K562 (cell line): ENCODE data around the gene SYNE1. TPM values are rescaled to one million over a fixed set of nuclear protein-coding genes. Genes with fewer than 3 reads are reported as not detected.

ENCODE experiments used
- ATAC-seq: fragments of 200-7000 bp; cut with Tn5 transposase; 3 replicates; pipeline ENCODE4 v1.9.1; 2020; ENCODE audit warnings: moderate library complexity
- BruUV-seq: library from RNA; stranded (reverse); fragments of 400-500 nt; replicated peaks from 2 replicates; lab custom pipeline; 2021; lab: Mats Ljungman, UMichigan
- CTCF ChIA-PET: fragments of 300-600 bp; formaldehyde crosslinking; extraction: SDS; loops from one replicate; lab custom pipeline; 2021; ENCODE audit warnings: low intra/inter-chr PET ratio; lab: Yijun Ruan, JAX
- POLR2A ChIA-PET: fragments of 300-600, 350-650 bp; sonication (Branson Sonifier 250); formaldehyde crosslinking; extraction: SDS; loops from one replicate; lab custom pipeline; 2021; ENCODE audit warnings: antibody characterized with exemption, inconsistent platforms; lab: Yijun Ruan, JAX
- DNase-seq, 4 experiments: peaks; one replicate each; pipeline versions ENCODE4 v3.0.0 to v3.0.0-alpha.2; 2011 to 2018; ENCODE audit warnings: low spot score in 3 of 4, mixed read lengths in 3 of 4; ENCODE audit errors: extremely low read depth in 1 of 4
- FAIRE-seq: peaks from 2 replicates; lab custom pipeline; 2011; peaks lifted over from hg19 to GRCh38; lab: Jason Lieb, UNC
- H2AFZ ChIP-seq: 2 replicates; pipeline ENCODE4 v1.6.0; 2011; ENCODE audit warnings: low read depth, low read length, control low read depth, inconsistent platforms
- H3K27ac ChIP-seq: fragments of 200-600 bp; 3 replicates; pipeline ENCODE4 v1.8.0; 2011; ENCODE audit warnings: low read depth, mild to moderate bottlenecking, control low read depth, inconsistent platforms, low read length, moderate library complexity, mixed read lengths; ENCODE audit errors: extremely low read depth
- H3K27me3 ChIP-seq, 2 experiments: fragments of 300-600 bp in 1 of 2; 2 replicates in 1 of 2; 3 replicates in 1 of 2; pipeline versions ENCODE4 v1.6.0 to v1.8.0; 2011; ENCODE audit warnings: inconsistent platforms in 2 of 2, low read length in 2 of 2, mild to moderate bottlenecking in 1 of 2, mixed read lengths in 1 of 2, moderate library complexity in 1 of 2; ENCODE audit not compliant: control insufficient read depth in 2 of 2, insufficient read depth in 2 of 2
- H3K36me3 ChIP-seq: fragments of 300-600 bp; 3 replicates; pipeline ENCODE4 v1.8.0; 2011; ENCODE audit warnings: mild to moderate bottlenecking, low read length, inconsistent platforms; ENCODE audit not compliant: control insufficient read depth, insufficient read depth
- H3K4me1 ChIP-seq, 2 experiments: fragments of 200-600 bp in 1 of 2; replicated peaks in 1 of 2; 2 replicates in 1 of 2; 3 replicates in 1 of 2; pipeline versions ENCODE4 v1.5.1 to v1.8.0; 2011; ENCODE audit warnings: inconsistent platforms in 2 of 2, low read length in 2 of 2, mild to moderate bottlenecking in 1 of 2, mixed read lengths in 1 of 2, moderate library complexity in 1 of 2; ENCODE audit not compliant: control insufficient read depth in 2 of 2, insufficient read depth in 2 of 2
- H3K4me2 ChIP-seq: 2 replicates; pipeline ENCODE4 v1.6.1; 2011; ENCODE audit warnings: low read length, control low read depth, inconsistent platforms, mixed read lengths; ENCODE audit not compliant: insufficient read depth
- H3K4me3 ChIP-seq: fragments of 200-600 bp; sonication (generic), shearing (Covaris generic); 2 replicates; pipeline ENCODE4 v1.5.1; 2016; ENCODE audit warnings: control low read depth, inconsistent platforms
- H3K79me2 ChIP-seq: fragments of 200-600 bp; 3 replicates; pipeline ENCODE4 v1.8.0; 2011; ENCODE audit warnings: low read length, inconsistent platforms; ENCODE audit not compliant: control insufficient read depth, insufficient read depth
- H3K9ac ChIP-seq, 2 experiments: 2 replicates each; pipeline versions ENCODE4 v1.6.0 to v1.6.1; 2011; ENCODE audit warnings: low read depth in 2 of 2, low read length in 2 of 2, control low read depth in 1 of 2, inconsistent platforms in 1 of 2, mild to moderate bottlenecking in 1 of 2, mixed read lengths in 1 of 2; ENCODE audit not compliant: insufficient read depth in 1 of 2
- H3K9me1 ChIP-seq: one replicate; pipeline ENCODE4 v1.6.0; 2011; ENCODE audit warnings: inconsistent platforms, mild to moderate bottlenecking, low read length, moderate library complexity; ENCODE audit not compliant: control insufficient read depth, insufficient read depth
- H3K9me3 ChIP-seq: replicated peaks from 2 replicates; pipeline ENCODE4 v1.5.1; 2011; ENCODE audit warnings: low read depth, low read length, inconsistent platforms; ENCODE audit not compliant: control insufficient read depth, insufficient read depth
- H4K20me1 ChIP-seq: replicated peaks from 2 replicates; pipeline ENCODE4 v1.6.1; 2011; ENCODE audit warnings: low read length, inconsistent platforms, mixed read lengths; ENCODE audit not compliant: control insufficient read depth, insufficient read depth
- CBFB ChIP-seq: sonication (generic); formaldehyde crosslinking; IDR thresholded peaks from 2 replicates; pipeline ENCODE4 v1.4.0; 2020; ENCODE audit warnings: mild to moderate bottlenecking, missing genetic modification reagents
- KDM2B ChIP-seq: fragments of 250-450 bp; sonication (Bioruptor Pico); IDR thresholded peaks from 2 replicates; pipeline ENCODE4 v1.8.0; 2021; ENCODE audit warnings: mild to moderate bottlenecking, moderate library complexity
- NCOA2 ChIP-seq, 2 experiments: fragments of 450-650 bp; IDR thresholded peaks; 2 replicates each; pipeline ENCODE4 v1.6.1; 2018; ENCODE audit warnings: mild to moderate bottlenecking in 2 of 2, moderate library complexity in 1 of 2; ENCODE audit not compliant: partially characterized antibody in 2 of 2
- SPI1 ChIP-seq: IDR thresholded peaks from 2 replicates; pipeline ENCODE4 v1.6.1; 2011; ENCODE audit warnings: low read depth, low read length, control low read depth, borderline replicate concordance
- TAF1 ChIP-seq: IDR thresholded peaks from 2 replicates; pipeline ENCODE4 v1.6.1; 2011; ENCODE audit warnings: mild to moderate bottlenecking, low read length, moderate library complexity; ENCODE audit not compliant: insufficient read depth, control insufficient read depth, severe bottlenecking; ENCODE audit errors: extremely low read depth
- YBX1 ChIP-seq: fragments of 450-650 bp; IDR thresholded peaks from 2 replicates; pipeline ENCODE4 v1.7.1; 2016; ENCODE audit warnings: mild to moderate bottlenecking
- ZNF324 ChIP-seq: fragments of 250-450 bp; sonication (Bioruptor Pico); IDR thresholded peaks from 2 replicates; pipeline ENCODE4 v1.4.0; 2020; ENCODE audit warnings: mild to moderate bottlenecking
- ZNF407 ChIP-seq: fragments of 450-650 bp; IDR thresholded peaks from 2 replicates; pipeline ENCODE4 v1.6.1; 2016; ENCODE audit warnings: low read depth
- ZNF589 ChIP-seq: fragments of 200-800 bp; sonication (Bioruptor generic); IDR thresholded peaks from 2 replicates; pipeline ENCODE4 v1.6.1; 2016; ENCODE audit warnings: low read depth, missing genetic modification characterization, missing compliant biosample characterization
- WGBS: fragments of 100-300 bp; shearing (Covaris generic); methylation state at CpG from one replicate; pipeline ENCODE4 v1.1.6; 2016; ENCODE audit warnings: low coverage, mixed read lengths; ENCODE audit not compliant: insufficient coverage; ENCODE audit errors: missing lambda C conversion rate; 5-methylcytosine and 5-hydroxymethylcytosine counted together
- in situ Hi-C: fragments of 300-500 bp; cut with MboI; formaldehyde crosslinking; loops from 4 replicates; pipeline ENCODE4 v1.15.0; 2018; ENCODE audit warnings: inconsistent platforms, mixed read lengths
- intact Hi-C: fragments of 100-400 bp; cut with micrococcal nuclease; formaldehyde crosslinking; loops from 2 replicates; pipeline ENCODE4 v1.14.2; 2022
- polyA plus RNA-seq, 8 experiments: library from polyadenylated mRNA; depleted of rRNA in 4 of 8; stranded (reverse) in 5 of 8; unstranded in 3 of 8; fragments of >200 nt; fragmentation: Nextera tagmentation in 2 of 8; fragmentation: Illumina TruSeq in 1 of 8; extraction: Ambion mirVana in 2 of 8; extraction: Trizol in 1 of 8; gene quantifications; 2 replicates each; pipeline versions ENCODE4 v1.2.1 to v1.2.3, GENCODE V29; 2011 to 2014; ENCODE audit warnings: inconsistent platforms in 1 of 8, missing spikeins in 1 of 8
- total RNA-seq, 7 experiments: library from RNA; depleted of rRNA in 6 of 7; stranded (reverse); fragments of >200 nt in 6 of 7; fragmentation: Illumina TruSeq in 2 of 7; extraction: Trizol in 2 of 7; gene quantifications; 2 replicates each; pipeline versions ENCODE4 v1.2.1 to v1.2.3, GENCODE V29; 2011 to 2021; ENCODE audit warnings: low replicate concordance in 1 of 7
- TF ChIP-seq, protein P1 (sequence below), 2 experiments: IDR thresholded peaks; 2 replicates each; pipeline ENCODE4 v1.6.1; 2011; ENCODE audit warnings: borderline replicate concordance in 1 of 2, control low read depth in 1 of 2, low read depth in 1 of 2, low read length in 1 of 2, mild to moderate bottlenecking in 1 of 2, mixed read lengths in 1 of 2, moderate library complexity in 1 of 2; ENCODE audit not compliant: insufficient read depth in 1 of 2, insufficient read length in 1 of 2, poor library complexity in 1 of 2, severe bottlenecking in 1 of 2; ENCODE audit errors: extremely low read depth in 1 of 2
- TF ChIP-seq, protein P2 (sequence below): fragments of 250-450 bp; sonication (Bioruptor Pico); IDR thresholded peaks from 2 replicates; pipeline ENCODE4 v1.5.0; 2021

SYNE1 gene
- total and polyA plus RNA-seq, 9 of the 15 experiments (the other 6 are each of a cell fraction or from before 2014, with no cell fraction given): under 0.01 to 0.42 (median 0.08) TPM; not detected in 1

DNA sequence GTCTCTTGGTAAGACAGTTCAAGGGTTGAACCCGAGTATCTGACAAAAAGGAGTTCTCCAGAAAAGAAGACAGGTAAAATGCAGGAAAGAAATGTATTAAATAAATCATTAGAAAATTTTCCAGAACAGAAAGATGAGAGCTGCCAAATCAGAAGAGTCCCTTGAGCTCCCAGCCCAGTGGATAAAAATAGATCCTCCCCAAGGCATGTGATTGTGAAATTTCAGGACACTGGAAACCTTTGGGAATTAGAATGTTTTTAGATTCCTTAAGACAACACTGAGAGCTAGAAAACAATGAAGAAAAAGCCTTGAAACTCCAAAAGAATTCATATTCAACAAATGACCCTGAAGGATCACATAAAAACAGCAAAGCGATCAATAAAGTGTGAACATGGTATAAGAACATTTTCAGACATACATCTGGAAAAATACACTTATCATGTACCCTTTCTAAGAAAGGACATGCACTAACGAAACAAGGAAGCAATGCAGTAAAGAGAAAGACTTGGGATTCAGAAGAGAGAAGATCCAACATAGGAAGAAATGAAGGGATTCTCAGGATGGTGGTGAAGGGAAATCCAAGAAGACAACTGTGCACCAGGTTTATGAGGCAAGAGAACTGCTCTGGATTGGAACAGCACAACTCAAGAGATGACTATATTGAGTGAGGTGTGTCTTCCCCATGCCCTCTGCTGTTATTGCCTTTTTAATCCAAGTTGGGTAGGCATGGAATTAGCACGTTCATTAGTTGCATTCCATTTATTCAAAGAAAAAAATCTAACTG lies 390.4 kb downstream of the SYNE1 start:
- no peaks in the 10 kb centered on the region for H3K79me2 ChIP-seq
- 0% methylated on average over 4 of the region's 4 CpGs for WGBS
- no peak for ATAC-seq
- FAIRE-seq: no peak
- no peak for DNase-seq
- no peaks in the 10 kb centered on the region for H3K36me3 ChIP-seq
- BruUV-seq: no TSS peak
- no peaks in the 10 kb centered on the region for H3K9me3 ChIP-seq
- intact Hi-C loops (no loop called here), in situ Hi-C loops (no loop called here)
- ChIA-PET CTCF (no interaction called here), POLR2A (interaction anchor here (0.7 kb wide), 1 partner anchor 944 kb away, joined by 3 read pairs; no protein-coding TSS in a partner anchor)
- no peak overlapping the region for H2AFZ ChIP-seq
- H3K9ac ChIP-seq: no peak overlapping the region
- H3K9me1 ChIP-seq: no peaks in the 10 kb centered on the region
- H3K27me3 ChIP-seq: peaks cover 0 to 4% of the 10 kb centered on the region in 2 experiments; a peak in 1 of 5 replicates
- no peaks in the 10 kb centered on the region for H3K4me1 ChIP-seq
- H4K20me1 ChIP-seq: no peaks in the 10 kb centered on the region
- H3K27ac ChIP-seq: no peak overlapping the region
- no peak overlapping the region for H3K4me3 ChIP-seq
- H3K4me2 ChIP-seq: no peak overlapping the region
- TF ChIP-seq ZNF589 (CRISPR knock-in tag) (no peak), SPI1 (no peak), TAF1 (no peak), YBX1 (no peak), KDM2B (no peak), CBFB (no peak), ZNF407 (no peak), ZNF324 (no peak), NCOA2 (IDR thresholded peaks at IDR 0.05; ENCODE audit: partially characterized antibody in 2 of 2) (no peak)
- TF ChIP-seq, protein P1, sequence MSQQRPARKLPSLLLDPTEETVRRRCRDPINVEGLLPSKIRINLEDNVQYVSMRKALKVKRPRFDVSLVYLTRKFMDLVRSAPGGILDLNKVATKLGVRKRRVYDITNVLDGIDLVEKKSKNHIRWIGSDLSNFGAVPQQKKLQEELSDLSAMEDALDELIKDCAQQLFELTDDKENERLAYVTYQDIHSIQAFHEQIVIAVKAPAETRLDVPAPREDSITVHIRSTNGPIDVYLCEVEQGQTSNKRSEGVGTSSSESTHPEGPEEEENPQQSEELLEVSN (IDR thresholded peaks at IDR 0.05; ENCODE audit: borderline replicate concordance in 1 of 2, extremely low read depth in 1 of 2, insufficient read depth in 1 of 2, insufficient read length in 1 of 2, low read depth in 1 of 2, low read length in 1 of 2, poor library complexity in 1 of 2, severe bottlenecking in 1 of 2): no peak
- TF ChIP-seq, protein P2, sequence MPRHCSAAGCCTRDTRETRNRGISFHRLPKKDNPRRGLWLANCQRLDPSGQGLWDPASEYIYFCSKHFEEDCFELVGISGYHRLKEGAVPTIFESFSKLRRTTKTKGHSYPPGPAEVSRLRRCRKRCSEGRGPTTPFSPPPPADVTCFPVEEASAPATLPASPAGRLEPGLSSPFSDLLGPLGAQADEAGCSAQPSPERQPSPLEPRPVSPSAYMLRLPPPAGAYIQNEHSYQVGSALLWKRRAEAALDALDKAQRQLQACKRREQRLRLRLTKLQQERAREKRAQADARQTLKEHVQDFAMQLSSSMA (CRISPR knock-in tag): no peak
